ENCODE measurements around the gene POGZ. TPM values are rescaled to one million over a fixed set of nuclear protein-coding genes. Genes with fewer than 3 reads are reported as not detected.
"Not testable (repeated sequence)": the region's sequence is repeated elsewhere in the genome, so short reads cannot be mapped to it uniquely, and the experiment has no call there.

The POGZ gene
- total RNA-seq, 1 experiment from 2014 or later: 80.6 TPM

DNA sequence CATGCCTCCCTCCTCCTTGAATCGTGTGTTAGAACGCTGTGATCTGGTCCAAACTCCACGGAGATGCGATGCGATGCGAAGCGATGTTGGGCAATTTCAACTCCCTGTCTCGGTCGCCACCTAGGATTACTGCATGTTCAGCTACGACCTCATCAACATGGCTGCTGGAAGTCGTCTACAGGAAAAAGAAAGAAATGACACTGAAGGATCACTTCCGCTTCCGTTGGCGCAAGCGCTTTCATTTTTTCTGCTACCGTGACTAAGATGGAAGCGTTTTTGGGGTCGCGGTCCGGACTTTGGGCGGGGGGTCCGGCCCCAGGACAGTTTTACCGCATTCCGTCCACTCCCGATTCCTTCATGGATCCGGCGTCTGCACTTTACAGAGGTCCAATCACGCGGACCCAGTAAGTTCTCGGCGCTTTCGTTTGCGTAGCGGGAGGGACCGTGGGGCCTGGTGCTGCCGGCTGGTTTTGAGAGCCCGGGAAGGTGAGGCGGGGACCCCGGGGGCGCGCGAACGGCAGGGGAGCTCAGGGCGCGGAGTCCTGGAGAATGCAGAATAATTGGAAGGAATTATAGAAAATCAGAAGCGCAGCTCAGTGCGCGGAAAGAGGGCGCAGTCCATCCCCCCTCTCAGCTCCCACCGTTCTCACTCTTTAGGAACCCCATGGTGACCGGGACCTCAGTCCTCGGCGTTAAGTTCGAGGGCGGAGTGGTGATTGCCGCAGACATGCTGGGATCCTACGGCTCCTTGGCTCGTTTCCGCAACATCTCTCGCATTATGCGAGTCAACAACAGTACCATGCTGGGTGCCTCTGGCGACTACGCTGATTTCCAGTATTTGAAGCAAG is 59.7 kb downstream of the POGZ start, which contains the start of gene PSMB4 (continued):
- TF ChIP-seq, protein P1, sequence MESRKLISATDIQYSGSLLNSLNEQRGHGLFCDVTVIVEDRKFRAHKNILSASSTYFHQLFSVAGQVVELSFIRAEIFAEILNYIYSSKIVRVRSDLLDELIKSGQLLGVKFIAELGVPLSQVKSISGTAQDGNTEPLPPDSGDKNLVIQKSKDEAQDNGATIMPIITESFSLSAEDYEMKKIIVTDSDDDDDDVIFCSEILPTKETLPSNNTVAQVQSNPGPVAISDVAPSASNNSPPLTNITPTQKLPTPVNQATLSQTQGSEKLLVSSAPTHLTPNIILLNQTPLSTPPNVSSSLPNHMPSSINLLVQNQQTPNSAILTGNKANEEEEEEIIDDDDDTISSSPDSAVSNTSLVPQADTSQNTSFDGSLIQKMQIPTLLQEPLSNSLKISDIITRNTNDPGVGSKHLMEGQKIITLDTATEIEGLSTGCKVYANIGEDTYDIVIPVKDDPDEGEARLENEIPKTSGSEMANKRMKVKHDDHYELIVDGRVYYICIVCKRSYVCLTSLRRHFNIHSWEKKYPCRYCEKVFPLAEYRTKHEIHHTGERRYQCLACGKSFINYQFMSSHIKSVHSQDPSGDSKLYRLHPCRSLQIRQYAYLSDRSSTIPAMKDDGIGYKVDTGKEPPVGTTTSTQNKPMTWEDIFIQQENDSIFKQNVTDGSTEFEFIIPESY (IDR thresholded peaks at IDR 0.05; ENCODE audit: extremely low read depth, insufficient replicate concordance, low read length): peak; percentile 60
- TF ChIP-seq ZNF274 (IDR thresholded peaks at IDR 0.05; ENCODE audit: low read depth, low read length): no peak
- peak; percentile 61 for TF ChIP-seq TCF7L2 (IDR thresholded peaks at IDR 0.05; ENCODE audit: borderline replicate concordance, extremely low read depth, insufficient read depth, insufficient read length)

DNA sequence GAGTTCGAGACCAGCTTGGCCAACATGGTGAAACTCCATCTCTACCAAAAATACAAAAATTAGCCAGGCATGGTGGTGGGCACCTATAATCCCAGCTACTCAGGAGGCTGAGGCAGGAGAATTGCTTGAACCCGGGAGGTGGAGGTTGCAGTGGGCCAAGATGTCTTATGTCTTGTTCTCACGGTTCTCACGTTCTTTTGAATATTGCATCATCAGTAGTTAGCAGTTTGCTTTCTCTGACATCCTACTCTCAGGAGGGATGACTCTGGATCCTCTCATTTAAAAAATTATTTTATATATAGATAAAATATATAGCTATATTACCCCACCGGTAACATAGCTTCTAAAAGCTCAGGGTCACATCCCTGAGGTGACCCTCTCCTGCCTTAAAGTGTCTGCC is 63.0 kb downstream of the POGZ start:
- intact Hi-C loops (cut with micrococcal nuclease): loop anchor here (5.0 kb wide), 1 partner anchor 199 kb away; the partner anchor contains the start of gene PIP5K1A
- Histone ChIP-seq H3K4me1 (ENCODE audit: control insufficient read depth in 1 of 2, insufficient read depth in 2 of 2, low read length in 2 of 2) (peaks cover 4 to 22% of the 10 kb centered on the region in 2 experiments; a peak in 3 of 4 replicates), H3K79me2 (ENCODE audit: insufficient read depth, low read length) (peaks cover 19% of the 10 kb centered on the region)
- H3K36me3 ChIP-seq (ENCODE audit: control insufficient read depth in 1 of 2, insufficient read depth in 2 of 2, low read length in 2 of 2); RAD21 ChIA-PET (ENCODE audit: low non-redundant PET in 1 of 2, low total read pairs in 2 of 2, uncharacterized antibody in 2 of 2, unreplicated experiment in 2 of 2); H3K4me3 ChIP-seq (replicated peaks in 1 of 2; ENCODE audit: low read depth in 1 of 2, low read length in 2 of 2); H3K4me2 ChIP-seq (ENCODE audit: low read length); ATAC-seq; H4K20me1 ChIP-seq (ENCODE audit: insufficient read depth); DNase-seq (ENCODE audit: low read depth, low spot score); BruUV-seq (replicated peaks); H3K9me2 ChIP-seq (ENCODE audit: insufficient read depth); H3K27ac ChIP-seq (ENCODE audit: low read depth, low read length); H2AFZ ChIP-seq (ENCODE audit: low read depth, low read length, poor library complexity, severe bottlenecking); H3K27me3 ChIP-seq (ENCODE audit: insufficient read depth, low read length); H3K9ac ChIP-seq (ENCODE audit: low read length); H3K9me3 ChIP-seq (ENCODE audit: control insufficient read depth in 1 of 2, insufficient read depth in 1 of 2, low read depth in 1 of 2, low read length in 2 of 2): not testable (repeated sequence)
- POLR2A ChIA-PET: interaction anchor here (1.2 kb wide), 1 partner anchor 79 kb away, joined by 3 read pairs; no protein-coding TSS in a partner anchor
- CTCF ChIA-PET: interaction anchor here (1.0 to 1.4 kb wide), 4 partner anchors 17 to 95 kb away, joined by 3 to 5 read pairs (median 3); no protein-coding TSS in a partner anchor

Data from HCT116 (cell line).